ENCODE measurements around the gene ESRRG. TPM values are rescaled to one million over a fixed set of nuclear protein-coding genes. Genes with fewer than 3 reads are reported as not detected.

ESRRG gene
- total RNA-seq, 4 donors from 2014 or later = 0.13 to 0.76 (median 0.24) TPM

GRCh38 chr1:216458812-216459211 is 264.4 kb downstream of the ESRRG start:
- no peak overlapping the region for H3K4me3 ChIP-seq
- no peak for DNase-seq
- intact Hi-C loops (cut with DNase I) = no loop called here
- TF ChIP-seq POLR2A (IDR thresholded peaks at IDR 0.05) (no peak), CTCF (IDR thresholded peaks at IDR 0.05) (no peak)
- no peak overlapping the region for H3K27ac ChIP-seq
- peaks cover 0 to 10% (median 0%) of the 10 kb centered on the region in 3 donors for H3K4me1 ChIP-seq
- H3K9me3 ChIP-seq = no peaks in the 10 kb centered on the region
- H3K36me3 ChIP-seq = no peaks in the 10 kb centered on the region
- no peaks in the 10 kb centered on the region for H3K27me3 ChIP-seq

GRCh38 chr1:216457356-216457755 is 265.9 kb downstream of the ESRRG start:
- no peaks in the 10 kb centered on the region for H3K9me3 ChIP-seq
- TF ChIP-seq CTCF (IDR thresholded peaks at IDR 0.05) (no peak), POLR2A (IDR thresholded peaks at IDR 0.05) (no peak)
- H3K4me3 ChIP-seq = no peak overlapping the region
- no peaks in the 10 kb centered on the region for H3K27me3 ChIP-seq
- H3K27ac ChIP-seq = no peak overlapping the region
- H3K4me1 ChIP-seq = peaks cover 0 to 10% (median 0%) of the 10 kb centered on the region in 3 donors
- intact Hi-C loops (cut with DNase I) = no loop called here
- H3K36me3 ChIP-seq = no peaks in the 10 kb centered on the region
- DNase-seq = no peak

GRCh38 chr1:216456682-216457081 is 266.5 kb downstream of the ESRRG start:
- no peak overlapping the region for H3K4me3 ChIP-seq
- WGBS, 2 donors = 34 to 35% methylated on average over 2 to 3 of the region's 3 CpGs
- intact Hi-C loops (cut with DNase I) = no loop called here

GRCh38 chr1:216453777-216454176 is 269.5 kb downstream of the ESRRG start:
- WGBS, 2 donors = 50 to 59% methylated on average over 2 of the region's 2 CpGs
- Histone ChIP-seq H3K4me3 (no peak overlapping the region), H3K27me3 (no peaks in the 10 kb centered on the region), H3K36me3 (no peaks in the 10 kb centered on the region), H3K9me3 (no peaks in the 10 kb centered on the region), H3K27ac (no peak overlapping the region), H3K4me1 (peaks cover 0 to 10% (median 0%) of the 10 kb centered on the region in 3 donors)
- DNase-seq = no peak
- TF ChIP-seq POLR2A (IDR thresholded peaks at IDR 0.05) (no peak), CTCF (IDR thresholded peaks at IDR 0.05) (no peak)
- intact Hi-C loops (cut with DNase I) = no loop called here

More at GRCh38 chr1:216456682-216457081, 266.5 kb downstream of the ESRRG start:
- Histone ChIP-seq H3K9me3 (no peaks in the 10 kb centered on the region), H3K27ac (no peak overlapping the region), H3K27me3 (no peaks in the 10 kb centered on the region), H3K36me3 (no peaks in the 10 kb centered on the region), H3K4me1 (peaks cover 0 to 10% (median 0%) of the 10 kb centered on the region in 3 donors)
- no peak for DNase-seq
- TF ChIP-seq POLR2A (IDR thresholded peaks at IDR 0.05) (no peak), CTCF (IDR thresholded peaks at IDR 0.05) (no peak)

All from esophagus squamous epithelium (tissue), 5 donors.